ENCODE results near the gene KLHL2. TPM values are rescaled to one million over a fixed set of nuclear protein-coding genes. Genes with fewer than 3 reads are reported as not detected.

The KLHL2 gene
- total RNA-seq, 2 donors from 2014 or later, result 9.1 to 17.1 TPM

DNA sequence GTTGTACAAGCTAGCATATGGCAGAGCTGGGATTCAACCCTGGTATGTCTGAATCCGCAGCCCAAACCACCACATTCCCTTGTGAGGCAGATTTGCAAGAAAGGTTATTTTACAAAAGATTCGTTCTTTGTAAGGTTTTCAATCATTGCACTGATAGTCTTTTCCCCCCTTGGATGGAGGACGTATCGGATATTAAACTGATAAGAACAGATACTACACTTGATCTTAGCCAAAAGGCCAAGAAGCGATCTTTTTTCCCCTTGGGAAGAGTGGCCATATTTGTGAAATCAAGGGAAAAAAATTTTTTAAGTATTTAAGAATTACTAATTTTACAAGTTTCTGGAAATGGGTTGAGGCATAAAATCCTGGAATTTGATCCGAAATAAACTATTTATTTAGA lies 85.7 kb downstream of the KLHL2 start:
- TF ChIP-seq, protein P1, sequence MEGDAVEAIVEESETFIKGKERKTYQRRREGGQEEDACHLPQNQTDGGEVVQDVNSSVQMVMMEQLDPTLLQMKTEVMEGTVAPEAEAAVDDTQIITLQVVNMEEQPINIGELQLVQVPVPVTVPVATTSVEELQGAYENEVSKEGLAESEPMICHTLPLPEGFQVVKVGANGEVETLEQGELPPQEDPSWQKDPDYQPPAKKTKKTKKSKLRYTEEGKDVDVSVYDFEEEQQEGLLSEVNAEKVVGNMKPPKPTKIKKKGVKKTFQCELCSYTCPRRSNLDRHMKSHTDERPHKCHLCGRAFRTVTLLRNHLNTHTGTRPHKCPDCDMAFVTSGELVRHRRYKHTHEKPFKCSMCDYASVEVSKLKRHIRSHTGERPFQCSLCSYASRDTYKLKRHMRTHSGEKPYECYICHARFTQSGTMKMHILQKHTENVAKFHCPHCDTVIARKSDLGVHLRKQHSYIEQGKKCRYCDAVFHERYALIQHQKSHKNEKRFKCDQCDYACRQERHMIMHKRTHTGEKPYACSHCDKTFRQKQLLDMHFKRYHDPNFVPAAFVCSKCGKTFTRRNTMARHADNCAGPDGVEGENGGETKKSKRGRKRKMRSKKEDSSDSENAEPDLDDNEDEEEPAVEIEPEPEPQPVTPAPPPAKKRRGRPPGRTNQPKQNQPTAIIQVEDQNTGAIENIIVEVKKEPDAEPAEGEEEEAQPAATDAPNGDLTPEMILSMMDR (IDR thresholded peaks at IDR 0.05), result no peak
- no peak for TF ChIP-seq POLR2A (IDR thresholded peaks at IDR 0.05)
- no peaks in the 10 kb centered on the region for H3K27me3 ChIP-seq
- H3K27ac ChIP-seq, result no peak overlapping the region
- no peak overlapping the region for H3K4me3 ChIP-seq
- no peaks in the 10 kb centered on the region for H3K9me3 ChIP-seq
- DNase-seq, result no peak
- no peaks in the 10 kb centered on the region for H3K36me3 ChIP-seq (replicated peaks in 1 of 2; ENCODE audit: insufficient read depth in 1 of 2, low read depth in 2 of 2)
- H3K4me1 ChIP-seq, result peaks cover 8% of the 10 kb centered on the region
- 95 to 97% methylated on average over 6 of the region's 6 CpGs for WGBS, 2 donors
- no peak for ATAC-seq
- intact Hi-C loops (cut with DNase I), result no loop called here

DNA sequence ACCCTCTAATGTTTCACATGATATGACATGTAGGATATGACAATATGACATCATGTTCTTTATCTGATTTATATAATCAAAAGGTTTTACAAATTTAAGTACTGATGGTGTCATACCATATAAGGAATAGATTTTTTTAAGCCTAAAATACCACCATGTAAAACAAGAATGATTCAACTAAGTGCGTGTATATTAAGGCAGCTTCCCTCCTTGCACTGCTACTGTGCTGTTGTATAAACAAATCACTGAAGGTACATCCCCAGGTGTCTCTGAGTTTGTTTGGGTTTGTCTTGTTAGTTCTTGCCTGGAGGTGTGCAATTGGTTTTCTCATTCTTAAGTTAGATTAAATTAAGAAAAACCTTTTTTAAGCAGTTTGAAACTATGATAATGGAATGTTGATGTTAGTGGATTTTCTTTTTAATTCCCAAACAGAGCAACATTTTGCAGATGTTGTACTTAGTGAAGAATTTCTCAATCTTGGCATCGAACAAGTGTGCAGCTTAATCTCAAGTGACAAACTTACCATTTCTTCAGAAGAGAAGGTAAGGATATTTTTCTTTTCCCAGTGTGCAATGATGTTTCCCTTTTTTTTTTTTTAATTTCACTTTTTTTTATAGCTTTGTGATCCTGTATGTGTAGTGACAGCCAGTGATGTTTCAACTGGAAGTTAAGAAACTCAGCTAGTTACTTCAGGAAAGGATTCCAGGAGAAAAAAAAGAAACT lies 86.7 kb downstream of the KLHL2 start:
- WGBS, 2 donors, result 81 to 86% methylated on average over 2 of the region's 2 CpGs

DNA sequence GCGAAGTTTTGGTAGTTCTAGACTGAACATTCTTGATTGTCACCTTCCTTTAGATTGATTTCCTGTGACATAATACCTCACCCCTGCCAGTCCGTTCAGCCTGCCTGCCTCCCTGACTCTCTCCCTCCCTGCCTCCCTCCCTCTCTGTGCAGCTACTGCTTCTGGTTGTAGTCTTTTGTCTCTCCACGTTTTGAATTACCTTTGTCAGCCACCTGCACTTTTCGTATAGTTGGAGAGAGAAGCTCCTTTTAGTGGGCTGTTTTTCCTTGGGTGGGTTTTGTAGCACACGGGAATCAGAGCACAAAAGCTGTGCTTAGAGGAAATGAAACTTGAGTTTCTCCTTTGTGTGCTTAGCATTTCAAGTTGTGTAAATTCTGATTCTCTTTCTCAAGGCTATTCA lies 87.5 kb downstream of the KLHL2 start:
- intact Hi-C loops (cut with DNase I), result no loop called here
- Histone ChIP-seq H3K36me3 (replicated peaks in 1 of 2; ENCODE audit: insufficient read depth in 1 of 2, low read depth in 2 of 2) (no peaks in the 10 kb centered on the region), H3K27ac (peak overlapping the region in 2 of 4 donors; percentile 1 to 8), H3K27me3 (no peaks in the 10 kb centered on the region), H3K4me1 (peaks cover 8% of the 10 kb centered on the region), H3K9me3 (no peaks in the 10 kb centered on the region), H3K4me3 (no peak overlapping the region)
- TF ChIP-seq, protein P1 (IDR thresholded peaks at IDR 0.05), result no peak
- no peak for TF ChIP-seq POLR2A (IDR thresholded peaks at IDR 0.05)
- WGBS, 2 donors, result 43 to 48% methylated on average over 5 of the region's 5 CpGs
- ATAC-seq (no peak), DNase-seq (no peak)

More for the DNA sequence above, 86.7 kb downstream of the KLHL2 start:
- intact Hi-C loops (cut with DNase I), result no loop called here
- Histone ChIP-seq H3K4me3 (no peak overlapping the region), H3K27me3 (no peaks in the 10 kb centered on the region), H3K9me3 (no peaks in the 10 kb centered on the region), H3K4me1 (peaks cover 8% of the 10 kb centered on the region), H3K36me3 (replicated peaks in 1 of 2; ENCODE audit: insufficient read depth in 1 of 2, low read depth in 2 of 2) (no peaks in the 10 kb centered on the region), H3K27ac (no peak overlapping the region)
- no peak for DNase-seq
- no peak for TF ChIP-seq POLR2A (IDR thresholded peaks at IDR 0.05)
- TF ChIP-seq, protein P1 (IDR thresholded peaks at IDR 0.05), result no peak
- peak; percentile 24 for ATAC-seq

- WGBS, 2 donors, result 95 to 96% methylated on average over 8 of the region's 8 CpGs
- TF ChIP-seq, protein P1 (IDR thresholded peaks at IDR 0.05), result no peak
- TF ChIP-seq POLR2A (IDR thresholded peaks at IDR 0.05), result no peak
- DNase-seq (no peak), ATAC-seq (no peak)
- peaks cover 8% of the 10 kb centered on the region for H3K4me1 ChIP-seq
- H3K27me3 ChIP-seq, result no peaks in the 10 kb centered on the region
- H3K9me3 ChIP-seq, result no peaks in the 10 kb centered on the region
- no peak overlapping the region for H3K4me3 ChIP-seq
- H3K36me3 ChIP-seq (replicated peaks in 1 of 2; ENCODE audit: insufficient read depth in 1 of 2, low read depth in 2 of 2), result no peaks in the 10 kb centered on the region
- H3K27ac ChIP-seq, result no peak overlapping the region
- intact Hi-C loops (cut with DNase I), result no loop called here
Measured at GRCh38 chr4:165297626-165298025, 90.3 kb downstream of the KLHL2 start.

Data from body of pancreas (tissue), 4 donors.